DMS53 treated with DMSO at 0.1 percent for 48 hours (cell line): ENCODE measurements around the gene BMP2K.
"Not testable (repeated sequence)": the region's sequence is repeated elsewhere in the genome, so short reads cannot be mapped to it uniquely, and the experiment has no call there.

Experiments
- DNase-seq: peaks from one replicate; lab custom pipeline; 2025; ENCODE audit not compliant: unreplicated experiment; lab: John Stamatoyannopoulos, UW

The BMP2K gene

GRCh38 chr4:78846258-78846657 is 70.1 kb downstream of the BMP2K start:
- no peak for DNase-seq

GRCh38 chr4:78862314-78862737 is 86.2 kb downstream of the BMP2K start:
- DNase-seq: peak; percentile 23

- no peak for DNase-seq
Observed at GRCh38 chr4:78863254-78863869, 87.2 kb downstream of the BMP2K start.

- no peak for DNase-seq
Observed at GRCh38 chr4:78863991-78864390, 87.8 kb downstream of the BMP2K start.

GRCh38 chr4:78864405-78865024 is 88.4 kb downstream of the BMP2K start:
- peak; percentile 72 for DNase-seq

GRCh38 chr4:78865451-78865850 is 89.3 kb downstream of the BMP2K start:
- DNase-seq: no peak

- DNase-seq: not testable (repeated sequence)
Observed at GRCh38 chr4:78868712-78869111, 92.6 kb downstream of the BMP2K start.

- no peak for DNase-seq
Observed at GRCh38 chr4:78870056-78870455, 93.9 kb downstream of the BMP2K start.

- no peak for DNase-seq
Observed at GRCh38 chr4:78876568-78877320, 100.6 kb downstream of the BMP2K start.

GRCh38 chr4:78878031-78878430 is 101.9 kb downstream of the BMP2K start:
- DNase-seq: no peak

GRCh38 chr4:78880874-78881492 is 104.8 kb downstream of the BMP2K start:
- no peak for DNase-seq

- no peak for DNase-seq
Observed at GRCh38 chr4:78885598-78885997, 109.4 kb downstream of the BMP2K start.

GRCh38 chr4:78889955-78890354 is 113.8 kb downstream of the BMP2K start:
- no peak for DNase-seq

GRCh38 chr4:78899302-78899701 is 123.2 kb downstream of the BMP2K start:
- DNase-seq: no peak

- DNase-seq: no peak
Observed at GRCh38 chr4:78901882-78902281, 125.7 kb downstream of the BMP2K start.

- no peak for DNase-seq
Observed at GRCh38 chr4:78902298-78902697, 126.1 kb downstream of the BMP2K start.

GRCh38 chr4:78904143-78904542 is 128.0 kb downstream of the BMP2K start:
- no peak for DNase-seq

- no peak for DNase-seq
Observed at GRCh38 chr4:78907638-78908037, 131.5 kb downstream of the BMP2K start.

- DNase-seq: not testable (repeated sequence)
Observed at GRCh38 chr4:78908974-78909373, 132.8 kb downstream of the BMP2K start.

GRCh38 chr4:78910612-78911011 is 134.5 kb downstream of the BMP2K start:
- no peak for DNase-seq

GRCh38 chr4:78922207-78922606 is 146.1 kb downstream of the BMP2K start:
- DNase-seq: no peak
